Liver (tissue), 9 donors: ENCODE results near the gene ABCC3. TPM values are rescaled to one million over a fixed set of nuclear protein-coding genes. Genes with fewer than 3 reads are reported as not detected.

Experiments
- DNase-seq: peaks from one replicate; pipeline ENCODE4 v3.0.0-alpha.2; 2017; ENCODE audit warnings: low spot score
- H3K27ac ChIP-seq, 2 donors: one replicate each; pipeline ENCODE4 v1.7.0; 2013; ENCODE audit warnings: inconsistent platforms in 2 of 2, low read length in 2 of 2, control low read depth in 1 of 2, low read depth in 1 of 2, mild to moderate bottlenecking in 1 of 2
- H3K27me3 ChIP-seq, 4 donors: one replicate each; pipeline versions ENCODE4 v1.6.1 to v1.7.0; 2013; ENCODE audit warnings: low read length in 3 of 4, inconsistent platforms in 1 of 4, mild to moderate bottlenecking in 1 of 4, moderate library complexity in 1 of 4; ENCODE audit not compliant: control insufficient read depth in 4 of 4, insufficient read depth in 4 of 4
- H3K36me3 ChIP-seq, 4 donors: one replicate each; pipeline versions ENCODE4 v1.6.1 to v1.7.0; 2013; ENCODE audit warnings: low read length in 3 of 4, mild to moderate bottlenecking in 3 of 4, low read depth in 1 of 4, moderate library complexity in 1 of 4; ENCODE audit not compliant: control insufficient read depth in 4 of 4, insufficient read depth in 3 of 4
- H3K4me1 ChIP-seq, 4 donors: one replicate each; pipeline versions ENCODE4 v1.6.1 to v1.7.0; 2013; ENCODE audit warnings: low read length in 3 of 4, mild to moderate bottlenecking in 3 of 4, moderate library complexity in 1 of 4; ENCODE audit not compliant: control insufficient read depth in 4 of 4, insufficient read depth in 4 of 4
- H3K4me3 ChIP-seq, 3 donors: one replicate each; pipeline versions ENCODE4 v1.6.1 to v1.7.0; 2013; ENCODE audit warnings: low read length in 3 of 3, control low read depth in 1 of 3, low read depth in 1 of 3, mild to moderate bottlenecking in 1 of 3
- H3K9ac ChIP-seq, 2 donors: one replicate each; pipeline ENCODE4 v1.7.0; 2013; ENCODE audit warnings: low read length in 2 of 2, mild to moderate bottlenecking in 2 of 2, moderate library complexity in 2 of 2, control low read depth in 1 of 2, low read depth in 1 of 2
- H3K9me3 ChIP-seq, 4 donors: one replicate each; pipeline versions ENCODE4 v1.6.1 to v1.7.0; 2013; ENCODE audit warnings: low read length in 3 of 4; ENCODE audit not compliant: control insufficient read depth in 4 of 4
- EGR1 ChIP-seq, 2 donors: IDR thresholded peaks; 2 replicates each; pipeline ENCODE4 v1.6.1; 2016 to 2018; ENCODE audit warnings: antibody characterized with exemption in 2 of 2, low read depth in 2 of 2
- FOXA1 ChIP-seq: IDR thresholded peaks from 2 replicates; pipeline ENCODE4 v1.6.1; 2016; ENCODE audit warnings: antibody characterized with exemption
- FOXA2 ChIP-seq: IDR thresholded peaks from 2 replicates; pipeline ENCODE4 v1.6.1; 2016; ENCODE audit warnings: antibody characterized with exemption
- GABPA ChIP-seq, 2 donors: IDR thresholded peaks in 1 of 2; conservative IDR thresholded peaks in 1 of 2; 2 replicates each; pipeline ENCODE4 v1.6.1; 2016; ENCODE audit warnings: antibody characterized with exemption in 2 of 2, mild to moderate bottlenecking in 1 of 2, moderate library complexity in 1 of 2
- HNF4A ChIP-seq, 2 donors: conservative IDR thresholded peaks; 2 replicates each; pipeline ENCODE4 v1.6.1; 2016; ENCODE audit warnings: antibody characterized with exemption in 2 of 2, mild to moderate bottlenecking in 2 of 2
- HNF4G ChIP-seq: IDR thresholded peaks from 2 replicates; pipeline ENCODE4 v1.6.1; 2016; ENCODE audit warnings: antibody characterized with exemption
- NR2F2 ChIP-seq: IDR thresholded peaks from 2 replicates; pipeline ENCODE4 v1.6.1; 2016; ENCODE audit warnings: antibody characterized with exemption
- RAD21 ChIP-seq, 2 donors: IDR thresholded peaks; 2 replicates each; pipeline ENCODE4 v1.6.1; 2016; ENCODE audit warnings: antibody characterized with exemption in 2 of 2, mild to moderate bottlenecking in 2 of 2
- RXRA ChIP-seq, 2 donors: IDR thresholded peaks; 2 replicates each; pipeline ENCODE4 v1.6.1; 2017 to 2018; ENCODE audit warnings: antibody characterized with exemption in 2 of 2, mild to moderate bottlenecking in 1 of 2
- SP1 ChIP-seq: IDR thresholded peaks from 2 replicates; pipeline ENCODE4 v1.6.1; 2018; ENCODE audit warnings: antibody characterized with exemption, mild to moderate bottlenecking
- TAF1 ChIP-seq: conservative IDR thresholded peaks from 2 replicates; pipeline ENCODE4 v1.6.1; 2016; ENCODE audit warnings: antibody characterized with exemption, mild to moderate bottlenecking
- YY1 ChIP-seq: IDR thresholded peaks from 2 replicates; pipeline ENCODE4 v1.6.1; 2016; ENCODE audit warnings: antibody characterized with exemption, mild to moderate bottlenecking
- WGBS: extraction: QIAGEN DNeasy Blood & Tissue Kit; methylation state at CpG from one replicate; pipeline ENCODE4 v1.1.7; 2013; 5-methylcytosine and 5-hydroxymethylcytosine counted together
- polyA plus RNA-seq, 2 donors: library from polyadenylated mRNA; stranded (reverse) in 1 of 2; unstranded in 1 of 2; fragments of 200-250 nt in 1 of 2; fragments of >200 nt in 1 of 2; fragmentation: Nextera tagmentation in 1 of 2; extraction: Ambion mirVana in 1 of 2; gene quantifications; one replicate each; pipeline versions ENCODE4 v1.2.1 to v1.2.3, GENCODE V29; 2013 to 2015
- total RNA-seq, 2 donors: library from RNA; depleted of rRNA; stranded (reverse); fragments of >200 nt; gene quantifications; one replicate each; pipeline ENCODE4 v1.2.3, GENCODE V29; 2014
- TF ChIP-seq, protein P1 (sequence below): IDR thresholded peaks from 2 replicates; pipeline ENCODE4 v1.6.1; 2016; ENCODE audit warnings: antibody characterized with exemption
- TF ChIP-seq, protein P2 (sequence below): IDR thresholded peaks from 2 replicates; pipeline ENCODE4 v1.6.1; 2016; ENCODE audit warnings: antibody characterized with exemption
- TF ChIP-seq, protein P3 (sequence below): IDR thresholded peaks from 2 replicates; pipeline ENCODE4 v1.6.1; 2016; ENCODE audit warnings: antibody characterized with exemption, mild to moderate bottlenecking
- TF ChIP-seq, protein P4 (sequence below): IDR thresholded peaks from 2 replicates; pipeline ENCODE4 v1.6.1; 2016; ENCODE audit warnings: antibody characterized with exemption
- TF ChIP-seq, protein P5 (sequence below): fragments of 150-350 bp; IDR thresholded peaks from 2 replicates; pipeline ENCODE4 v1.5.1; 2017; ENCODE audit warnings: improper control_type of control experiment, low read depth, low read length; ENCODE audit not compliant: missing input control
- donor health status: healthy.
- donor health status: healthy.
- donor health status: healthy.
- donor health status: healthy.
- donor health status: healthy.

The ABCC3 gene
- total and polyA plus RNA-seq, 4 donors, result 10.5 to 197 (median 80.5) TPM

DNA sequence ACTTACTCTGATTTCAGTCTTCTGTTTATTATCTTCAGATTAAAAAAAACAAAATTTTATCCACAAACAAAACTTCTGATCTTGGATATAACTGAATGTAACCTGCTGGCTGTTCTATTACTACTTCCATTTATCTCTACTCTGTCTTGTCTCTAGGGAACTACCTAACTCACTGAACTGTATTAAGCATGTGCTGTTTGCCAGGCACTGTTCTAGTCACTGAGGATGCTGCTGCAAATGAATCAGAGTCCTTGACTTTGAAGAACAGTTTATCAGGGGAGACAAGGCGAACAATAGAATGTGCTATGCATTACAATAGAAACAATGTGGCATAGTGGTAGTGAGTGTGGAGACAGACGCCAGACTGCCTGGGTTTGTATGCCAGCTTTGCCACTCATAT, 75.3 kb downstream of the ABCC3 start (continued):
- TF ChIP-seq, protein P1, sequence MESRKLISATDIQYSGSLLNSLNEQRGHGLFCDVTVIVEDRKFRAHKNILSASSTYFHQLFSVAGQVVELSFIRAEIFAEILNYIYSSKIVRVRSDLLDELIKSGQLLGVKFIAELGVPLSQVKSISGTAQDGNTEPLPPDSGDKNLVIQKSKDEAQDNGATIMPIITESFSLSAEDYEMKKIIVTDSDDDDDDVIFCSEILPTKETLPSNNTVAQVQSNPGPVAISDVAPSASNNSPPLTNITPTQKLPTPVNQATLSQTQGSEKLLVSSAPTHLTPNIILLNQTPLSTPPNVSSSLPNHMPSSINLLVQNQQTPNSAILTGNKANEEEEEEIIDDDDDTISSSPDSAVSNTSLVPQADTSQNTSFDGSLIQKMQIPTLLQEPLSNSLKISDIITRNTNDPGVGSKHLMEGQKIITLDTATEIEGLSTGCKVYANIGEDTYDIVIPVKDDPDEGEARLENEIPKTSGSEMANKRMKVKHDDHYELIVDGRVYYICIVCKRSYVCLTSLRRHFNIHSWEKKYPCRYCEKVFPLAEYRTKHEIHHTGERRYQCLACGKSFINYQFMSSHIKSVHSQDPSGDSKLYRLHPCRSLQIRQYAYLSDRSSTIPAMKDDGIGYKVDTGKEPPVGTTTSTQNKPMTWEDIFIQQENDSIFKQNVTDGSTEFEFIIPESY, result no peak
- TF ChIP-seq, protein P2, sequence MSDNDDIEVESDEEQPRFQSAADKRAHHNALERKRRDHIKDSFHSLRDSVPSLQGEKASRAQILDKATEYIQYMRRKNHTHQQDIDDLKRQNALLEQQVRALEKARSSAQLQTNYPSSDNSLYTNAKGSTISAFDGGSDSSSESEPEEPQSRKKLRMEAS, result no peak
- TF ChIP-seq YY1 (no peak), TAF1 (no peak)

DNA sequence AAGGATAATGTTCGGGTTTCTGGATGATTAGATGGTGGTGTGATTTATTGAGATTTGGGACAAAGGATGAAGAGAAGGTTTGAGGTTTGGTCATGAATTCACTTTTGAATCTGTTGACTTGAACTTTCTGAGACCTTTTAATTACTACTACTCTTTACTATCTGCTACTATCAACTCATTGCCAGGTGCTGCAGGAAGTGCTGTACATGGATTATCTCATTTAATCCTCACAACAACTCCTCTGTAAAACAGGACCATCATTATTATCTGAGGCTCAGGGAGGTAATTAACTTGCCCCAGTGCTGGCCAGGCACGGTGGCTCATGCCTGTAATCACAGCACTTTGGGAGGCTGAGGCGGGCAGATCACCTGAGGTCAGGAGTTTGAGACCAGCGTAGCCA, 76.0 kb downstream of the ABCC3 start:
- H3K9ac ChIP-seq, result no peak overlapping the region
- H3K9me3 ChIP-seq, result no peaks in the 10 kb centered on the region
- WGBS, result 89% methylated on average over 4 of the region's 4 CpGs
- H3K4me1 ChIP-seq, result peaks cover 0 to 24% (median 13%) of the 10 kb centered on the region in 4 donors
- no peak for DNase-seq
- H3K27me3 ChIP-seq, result no peaks in the 10 kb centered on the region
- H3K36me3 ChIP-seq, result no peaks in the 10 kb centered on the region
- no peak overlapping the region for H3K4me3 ChIP-seq
- TF ChIP-seq SP1, result no peak
- no peak for TF ChIP-seq TAF1
- TF ChIP-seq FOXA1, result no peak
- TF ChIP-seq RAD21 (IDR thresholded peaks at IDR 0.05), result no peak
- TF ChIP-seq, protein P3, sequence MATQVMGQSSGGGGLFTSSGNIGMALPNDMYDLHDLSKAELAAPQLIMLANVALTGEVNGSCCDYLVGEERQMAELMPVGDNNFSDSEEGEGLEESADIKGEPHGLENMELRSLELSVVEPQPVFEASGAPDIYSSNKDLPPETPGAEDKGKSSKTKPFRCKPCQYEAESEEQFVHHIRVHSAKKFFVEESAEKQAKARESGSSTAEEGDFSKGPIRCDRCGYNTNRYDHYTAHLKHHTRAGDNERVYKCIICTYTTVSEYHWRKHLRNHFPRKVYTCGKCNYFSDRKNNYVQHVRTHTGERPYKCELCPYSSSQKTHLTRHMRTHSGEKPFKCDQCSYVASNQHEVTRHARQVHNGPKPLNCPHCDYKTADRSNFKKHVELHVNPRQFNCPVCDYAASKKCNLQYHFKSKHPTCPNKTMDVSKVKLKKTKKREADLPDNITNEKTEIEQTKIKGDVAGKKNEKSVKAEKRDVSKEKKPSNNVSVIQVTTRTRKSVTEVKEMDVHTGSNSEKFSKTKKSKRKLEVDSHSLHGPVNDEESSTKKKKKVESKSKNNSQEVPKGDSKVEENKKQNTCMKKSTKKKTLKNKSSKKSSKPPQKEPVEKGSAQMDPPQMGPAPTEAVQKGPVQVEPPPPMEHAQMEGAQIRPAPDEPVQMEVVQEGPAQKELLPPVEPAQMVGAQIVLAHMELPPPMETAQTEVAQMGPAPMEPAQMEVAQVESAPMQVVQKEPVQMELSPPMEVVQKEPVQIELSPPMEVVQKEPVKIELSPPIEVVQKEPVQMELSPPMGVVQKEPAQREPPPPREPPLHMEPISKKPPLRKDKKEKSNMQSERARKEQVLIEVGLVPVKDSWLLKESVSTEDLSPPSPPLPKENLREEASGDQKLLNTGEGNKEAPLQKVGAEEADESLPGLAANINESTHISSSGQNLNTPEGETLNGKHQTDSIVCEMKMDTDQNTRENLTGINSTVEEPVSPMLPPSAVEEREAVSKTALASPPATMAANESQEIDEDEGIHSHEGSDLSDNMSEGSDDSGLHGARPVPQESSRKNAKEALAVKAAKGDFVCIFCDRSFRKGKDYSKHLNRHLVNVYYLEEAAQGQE, result no peak
- no peak for TF ChIP-seq FOXA2
- TF ChIP-seq, protein P4, sequence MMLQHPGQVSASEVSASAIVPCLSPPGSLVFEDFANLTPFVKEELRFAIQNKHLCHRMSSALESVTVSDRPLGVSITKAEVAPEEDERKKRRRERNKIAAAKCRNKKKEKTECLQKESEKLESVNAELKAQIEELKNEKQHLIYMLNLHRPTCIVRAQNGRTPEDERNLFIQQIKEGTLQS, result no peak
- TF ChIP-seq HNF4A (conservative IDR thresholded peaks at IDR 0.05), result no peak
- no peak for TF ChIP-seq GABPA (IDR thresholded peaks at IDR 0.05 in 1 of 2, conservative IDR thresholded peaks at IDR 0.05 in 1 of 2)
- no peak for TF ChIP-seq EGR1 (IDR thresholded peaks at IDR 0.05; ENCODE audit: low read depth in 2 of 2)
- no peak for TF ChIP-seq HNF4G
- no peak for TF ChIP-seq YY1
- no peak for TF ChIP-seq NR2F2
- TF ChIP-seq, protein P5, sequence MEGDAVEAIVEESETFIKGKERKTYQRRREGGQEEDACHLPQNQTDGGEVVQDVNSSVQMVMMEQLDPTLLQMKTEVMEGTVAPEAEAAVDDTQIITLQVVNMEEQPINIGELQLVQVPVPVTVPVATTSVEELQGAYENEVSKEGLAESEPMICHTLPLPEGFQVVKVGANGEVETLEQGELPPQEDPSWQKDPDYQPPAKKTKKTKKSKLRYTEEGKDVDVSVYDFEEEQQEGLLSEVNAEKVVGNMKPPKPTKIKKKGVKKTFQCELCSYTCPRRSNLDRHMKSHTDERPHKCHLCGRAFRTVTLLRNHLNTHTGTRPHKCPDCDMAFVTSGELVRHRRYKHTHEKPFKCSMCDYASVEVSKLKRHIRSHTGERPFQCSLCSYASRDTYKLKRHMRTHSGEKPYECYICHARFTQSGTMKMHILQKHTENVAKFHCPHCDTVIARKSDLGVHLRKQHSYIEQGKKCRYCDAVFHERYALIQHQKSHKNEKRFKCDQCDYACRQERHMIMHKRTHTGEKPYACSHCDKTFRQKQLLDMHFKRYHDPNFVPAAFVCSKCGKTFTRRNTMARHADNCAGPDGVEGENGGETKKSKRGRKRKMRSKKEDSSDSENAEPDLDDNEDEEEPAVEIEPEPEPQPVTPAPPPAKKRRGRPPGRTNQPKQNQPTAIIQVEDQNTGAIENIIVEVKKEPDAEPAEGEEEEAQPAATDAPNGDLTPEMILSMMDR, result no peak
- TF ChIP-seq, protein P1, result no peak
- TF ChIP-seq, protein P2, result no peak
- TF ChIP-seq RXRA (IDR thresholded peaks at IDR 0.05), result no peak
- no peak overlapping the region for H3K27ac ChIP-seq
